HepG2 (cell line): ENCODE results near the gene EPS8L1. TPM values are rescaled to one million over a fixed set of nuclear protein-coding genes. Genes with fewer than 3 reads are reported as not detected.

Experiments used
- CHCHD3 ChIP-seq: sonication (generic); formaldehyde crosslinking; IDR thresholded peaks from 2 replicates; pipeline ENCODE4 v1.8.0; 2022; ENCODE audit warnings: mild to moderate bottlenecking, missing genetic modification reagents, moderate library complexity
- FLYWCH1 ChIP-seq: sonication (generic); formaldehyde crosslinking; IDR thresholded peaks from 2 replicates; pipeline ENCODE4 v1.8.1; 2023; ENCODE audit warnings: mild to moderate bottlenecking, missing genetic modification reagents
- GATAD1 ChIP-seq: IDR thresholded peaks from 2 replicates; pipeline ENCODE4 v1.6.1; 2016; ENCODE audit warnings: missing genetic modification reagents, missing compliant biosample characterization
- KLF16 ChIP-seq, 2 experiments: sonication (generic) in 1 of 2; formaldehyde crosslinking in 1 of 2; IDR thresholded peaks; 2 replicates each; pipeline versions ENCODE4 v1.6.1 to v1.8.0; 2016 to 2023; ENCODE audit warnings: missing genetic modification reagents in 2 of 2, missing compliant biosample characterization in 1 of 2
- MAF1 ChIP-seq: sonication (generic); formaldehyde crosslinking; IDR thresholded peaks from 2 replicates; pipeline ENCODE4 v1.5.0; 2020; ENCODE audit warnings: missing genetic modification reagents, borderline replicate concordance
- SPEN ChIP-seq: sonication (generic); formaldehyde crosslinking; IDR thresholded peaks from 2 replicates; pipeline ENCODE4 v1.5.1; 2020; ENCODE audit warnings: low read depth, mild to moderate bottlenecking, missing genetic modification reagents
- ZBTB1 ChIP-seq: sonication (generic); formaldehyde crosslinking; IDR thresholded peaks from 2 replicates; pipeline ENCODE4 v1.4.0; 2020; ENCODE audit warnings: missing genetic modification reagents, borderline replicate concordance
- ZNF124 ChIP-seq: sonication (generic); formaldehyde crosslinking; IDR thresholded peaks from 2 replicates; pipeline ENCODE4 v1.4.0; 2020; ENCODE audit warnings: missing genetic modification reagents
- ZNF292 ChIP-seq: sonication (generic); formaldehyde crosslinking; IDR thresholded peaks from 2 replicates; pipeline ENCODE4 v1.8.1; 2022; ENCODE audit warnings: mild to moderate bottlenecking, low read depth, missing genetic modification reagents, borderline replicate concordance
- ZNF335 ChIP-seq: sonication (generic); formaldehyde crosslinking; IDR thresholded peaks from 2 replicates; pipeline ENCODE4 v1.4.0; 2020; ENCODE audit warnings: missing genetic modification reagents
- ZNF530 ChIP-seq: sonication (generic); formaldehyde crosslinking; IDR thresholded peaks from 2 replicates; pipeline ENCODE4 v1.5.0; 2020; ENCODE audit warnings: low read depth, mild to moderate bottlenecking, missing genetic modification reagents
- ZSCAN22 ChIP-seq: sonication (generic); formaldehyde crosslinking; IDR thresholded peaks from 2 replicates; pipeline ENCODE4 v1.4.0; 2020; ENCODE audit warnings: mild to moderate bottlenecking, missing genetic modification reagents
- polyA plus RNA-seq, 8 experiments: library from polyadenylated mRNA; depleted of rRNA in 3 of 8; stranded (reverse) in 7 of 8; unstranded in 1 of 8; fragments of >200 nt; fragmentation: Illumina TruSeq in 4 of 8; extraction: Trizol in 4 of 8; gene quantifications; 2 replicates each; pipeline versions ENCODE4 v1.2.1 to v1.2.3, GENCODE V29; 2011 to 2016; ENCODE audit warnings: low read depth in 4 of 8, missing spikeins in 1 of 8, mixed read lengths in 1 of 8; ENCODE audit not compliant: insufficient read depth in 1 of 8
- total RNA-seq, 5 experiments: library from RNA; depleted of rRNA; stranded (reverse); fragments of >200 nt; fragmentation: Illumina TruSeq; extraction: Trizol; gene quantifications; 2 replicates each; pipeline ENCODE4 v1.2.3, GENCODE V29; 2016; ENCODE audit warnings: low read depth in 1 of 5
- TF ChIP-seq, protein P1 (sequence below): sonication (generic); formaldehyde crosslinking; IDR thresholded peaks from 2 replicates; pipeline ENCODE4 v1.9.0; 2022; ENCODE audit warnings: missing genetic modification reagents, mild to moderate bottlenecking, borderline replicate concordance
- TF ChIP-seq, protein P2 (sequence below), 2 experiments: fragments of 450-650 bp in 1 of 2; sonication (generic) in 1 of 2; formaldehyde crosslinking in 1 of 2; IDR thresholded peaks; 2 replicates each; pipeline versions ENCODE4 v1.6.1 to v1.8.0; 2016 to 2022; ENCODE audit warnings: antibody characterized with exemption in 1 of 2, mild to moderate bottlenecking in 1 of 2, missing genetic modification reagents in 1 of 2
- TF ChIP-seq, protein P3 (sequence below): sonication (generic); formaldehyde crosslinking; conservative IDR thresholded peaks from 2 replicates; pipeline ENCODE4 v1.8.0; 2022; ENCODE audit warnings: mild to moderate bottlenecking, moderate library complexity, missing genetic modification reagents

The EPS8L1 gene
- total and polyA plus RNA-seq, 2 of the 13 experiments (the other 11 are each of a cell fraction or from before 2014, with no cell fraction given): 3.0 to 6.3 TPM

DNA sequence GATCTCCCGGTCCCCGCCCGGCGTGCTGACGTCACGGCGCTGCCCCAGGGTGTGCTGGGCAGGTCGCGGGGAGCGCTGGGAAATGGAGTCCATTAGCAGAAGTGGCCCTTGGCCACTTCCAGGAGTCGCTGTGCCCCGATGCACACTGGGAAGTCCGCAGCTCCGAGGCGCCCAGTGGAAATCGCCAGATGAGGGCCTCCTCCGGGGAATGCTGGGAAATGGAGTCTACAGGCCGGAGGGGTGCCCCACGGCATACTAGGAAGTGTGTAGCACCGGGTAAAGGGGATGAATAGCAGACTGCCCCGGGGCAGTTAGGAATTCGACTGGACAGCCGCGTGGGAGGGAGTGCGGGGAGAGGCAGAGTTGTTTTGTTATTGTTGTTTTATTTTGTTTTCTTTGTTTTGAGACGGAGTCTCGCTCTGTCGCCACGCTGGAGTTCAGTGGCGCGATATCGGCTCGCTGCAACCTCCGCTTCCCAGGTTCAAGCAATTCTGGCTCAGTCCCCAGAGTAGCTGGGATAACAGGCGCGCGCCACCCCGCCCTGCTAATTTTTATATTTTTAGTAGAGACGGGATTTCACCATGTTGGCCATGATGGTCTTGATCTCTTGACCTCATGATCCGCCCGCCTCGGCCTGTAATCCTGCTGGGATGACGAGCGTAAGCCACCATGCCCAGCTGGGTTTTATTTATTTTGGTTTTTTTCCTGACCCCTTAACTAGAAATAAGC is 42.2 kb downstream of the EPS8L1 start (continued):
- TF ChIP-seq, protein P1, sequence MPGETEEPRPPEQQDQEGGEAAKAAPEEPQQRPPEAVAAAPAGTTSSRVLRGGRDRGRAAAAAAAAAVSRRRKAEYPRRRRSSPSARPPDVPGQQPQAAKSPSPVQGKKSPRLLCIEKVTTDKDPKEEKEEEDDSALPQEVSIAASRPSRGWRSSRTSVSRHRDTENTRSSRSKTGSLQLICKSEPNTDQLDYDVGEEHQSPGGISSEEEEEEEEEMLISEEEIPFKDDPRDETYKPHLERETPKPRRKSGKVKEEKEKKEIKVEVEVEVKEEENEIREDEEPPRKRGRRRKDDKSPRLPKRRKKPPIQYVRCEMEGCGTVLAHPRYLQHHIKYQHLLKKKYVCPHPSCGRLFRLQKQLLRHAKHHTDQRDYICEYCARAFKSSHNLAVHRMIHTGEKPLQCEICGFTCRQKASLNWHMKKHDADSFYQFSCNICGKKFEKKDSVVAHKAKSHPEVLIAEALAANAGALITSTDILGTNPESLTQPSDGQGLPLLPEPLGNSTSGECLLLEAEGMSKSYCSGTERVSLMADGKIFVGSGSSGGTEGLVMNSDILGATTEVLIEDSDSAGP (CRISPR knock-in tag): peak; percentile 35; the same call in 1 of the 2 replicates
- peak; percentile 88 for TF ChIP-seq GATAD1 (CRISPR knock-in tag)
- peak; percentile 69; the same call in 1 of the 2 replicates for TF ChIP-seq SPEN (CRISPR knock-in tag)
- TF ChIP-seq ZNF124 (CRISPR knock-in tag): peak; percentile 36; the same call in 1 of the 2 replicates
- no peak for TF ChIP-seq FLYWCH1 (CRISPR knock-in tag)
- TF ChIP-seq ZSCAN22 (CRISPR knock-in tag): no peak
- TF ChIP-seq, protein P2, sequence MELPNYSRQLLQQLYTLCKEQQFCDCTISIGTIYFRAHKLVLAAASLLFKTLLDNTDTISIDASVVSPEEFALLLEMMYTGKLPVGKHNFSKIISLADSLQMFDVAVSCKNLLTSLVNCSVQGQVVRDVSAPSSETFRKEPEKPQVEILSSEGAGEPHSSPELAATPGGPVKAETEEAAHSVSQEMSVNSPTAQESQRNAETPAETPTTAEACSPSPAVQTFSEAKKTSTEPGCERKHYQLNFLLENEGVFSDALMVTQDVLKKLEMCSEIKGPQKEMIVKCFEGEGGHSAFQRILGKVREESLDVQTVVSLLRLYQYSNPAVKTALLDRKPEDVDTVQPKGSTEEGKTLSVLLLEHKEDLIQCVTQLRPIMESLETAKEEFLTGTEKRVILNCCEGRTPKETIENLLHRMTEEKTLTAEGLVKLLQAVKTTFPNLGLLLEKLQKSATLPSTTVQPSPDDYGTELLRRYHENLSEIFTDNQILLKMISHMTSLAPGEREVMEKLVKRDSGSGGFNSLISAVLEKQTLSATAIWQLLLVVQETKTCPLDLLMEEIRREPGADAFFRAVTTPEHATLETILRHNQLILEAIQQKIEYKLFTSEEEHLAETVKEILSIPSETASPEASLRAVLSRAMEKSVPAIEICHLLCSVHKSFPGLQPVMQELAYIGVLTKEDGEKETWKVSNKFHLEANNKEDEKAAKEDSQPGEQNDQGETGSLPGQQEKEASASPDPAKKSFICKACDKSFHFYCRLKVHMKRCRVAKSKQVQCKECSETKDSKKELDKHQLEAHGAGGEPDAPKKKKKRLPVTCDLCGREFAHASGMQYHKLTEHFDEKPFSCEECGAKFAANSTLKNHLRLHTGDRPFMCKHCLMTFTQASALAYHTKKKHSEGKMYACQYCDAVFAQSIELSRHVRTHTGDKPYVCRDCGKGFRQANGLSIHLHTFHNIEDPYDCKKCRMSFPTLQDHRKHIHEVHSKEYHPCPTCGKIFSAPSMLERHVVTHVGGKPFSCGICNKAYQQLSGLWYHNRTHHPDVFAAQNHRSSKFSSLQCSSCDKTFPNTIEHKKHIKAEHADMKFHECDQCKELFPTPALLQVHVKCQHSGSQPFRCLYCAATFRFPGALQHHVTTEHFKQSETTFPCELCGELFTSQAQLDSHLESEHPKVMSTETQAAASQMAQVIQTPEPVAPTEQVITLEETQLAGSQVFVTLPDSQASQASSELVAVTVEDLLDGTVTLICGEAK (IDR thresholded peaks at IDR 0.05): no peak
- TF ChIP-seq, protein P2 (CRISPR knock-in tag; IDR thresholded peaks at IDR 0.05): no peak; the same call in 1 of the 2 replicates
- no peak for TF ChIP-seq ZNF530 (CRISPR knock-in tag)
- no peak for TF ChIP-seq ZBTB1 (CRISPR knock-in tag)
- TF ChIP-seq MAF1 (CRISPR knock-in tag): no peak
- peak; percentile 91 for TF ChIP-seq ZNF335
- TF ChIP-seq KLF16 (CRISPR knock-in tag; IDR thresholded peaks at IDR 0.05): peak in 1 of 2 experiments; percentile 61; a peak in 1 of 4 replicates
- TF ChIP-seq ZNF292 (CRISPR knock-in tag): no peak
- TF ChIP-seq CHCHD3: no peak
- TF ChIP-seq, protein P3, sequence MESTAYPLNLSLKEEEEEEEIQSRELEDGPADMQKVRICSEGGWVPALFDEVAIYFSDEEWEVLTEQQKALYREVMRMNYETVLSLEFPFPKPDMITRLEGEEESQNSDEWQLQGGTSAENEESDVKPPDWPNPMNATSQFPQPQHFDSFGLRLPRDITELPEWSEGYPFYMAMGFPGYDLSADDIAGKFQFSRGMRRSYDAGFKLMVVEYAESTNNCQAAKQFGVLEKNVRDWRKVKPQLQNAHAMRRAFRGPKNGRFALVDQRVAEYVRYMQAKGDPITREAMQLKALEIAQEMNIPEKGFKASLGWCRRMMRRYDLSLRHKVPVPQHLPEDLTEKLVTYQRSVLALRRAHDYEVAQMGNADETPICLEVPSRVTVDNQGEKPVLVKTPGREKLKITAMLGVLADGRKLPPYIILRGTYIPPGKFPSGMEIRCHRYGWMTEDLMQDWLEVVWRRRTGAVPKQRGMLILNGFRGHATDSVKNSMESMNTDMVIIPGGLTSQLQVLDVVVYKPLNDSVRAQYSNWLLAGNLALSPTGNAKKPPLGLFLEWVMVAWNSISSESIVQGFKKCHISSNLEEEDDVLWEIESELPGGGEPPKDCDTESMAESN (CRISPR knock-in tag): no peak
